GM12874 (cell line): ENCODE data around the gene BANP.

Source experiments
- TF ChIP-seq, protein P1 (sequence below): IDR thresholded peaks from 2 replicates; pipeline ENCODE4 v1.5.1; 2011; ENCODE audit warnings: low read depth, mild to moderate bottlenecking, control low read depth, low read length, moderate library complexity; ENCODE audit not compliant: insufficient read depth

Gene BANP

GRCh38 chr16:88120812-88121211 is 169.6 kb downstream of the BANP start:
- TF ChIP-seq, protein P1, sequence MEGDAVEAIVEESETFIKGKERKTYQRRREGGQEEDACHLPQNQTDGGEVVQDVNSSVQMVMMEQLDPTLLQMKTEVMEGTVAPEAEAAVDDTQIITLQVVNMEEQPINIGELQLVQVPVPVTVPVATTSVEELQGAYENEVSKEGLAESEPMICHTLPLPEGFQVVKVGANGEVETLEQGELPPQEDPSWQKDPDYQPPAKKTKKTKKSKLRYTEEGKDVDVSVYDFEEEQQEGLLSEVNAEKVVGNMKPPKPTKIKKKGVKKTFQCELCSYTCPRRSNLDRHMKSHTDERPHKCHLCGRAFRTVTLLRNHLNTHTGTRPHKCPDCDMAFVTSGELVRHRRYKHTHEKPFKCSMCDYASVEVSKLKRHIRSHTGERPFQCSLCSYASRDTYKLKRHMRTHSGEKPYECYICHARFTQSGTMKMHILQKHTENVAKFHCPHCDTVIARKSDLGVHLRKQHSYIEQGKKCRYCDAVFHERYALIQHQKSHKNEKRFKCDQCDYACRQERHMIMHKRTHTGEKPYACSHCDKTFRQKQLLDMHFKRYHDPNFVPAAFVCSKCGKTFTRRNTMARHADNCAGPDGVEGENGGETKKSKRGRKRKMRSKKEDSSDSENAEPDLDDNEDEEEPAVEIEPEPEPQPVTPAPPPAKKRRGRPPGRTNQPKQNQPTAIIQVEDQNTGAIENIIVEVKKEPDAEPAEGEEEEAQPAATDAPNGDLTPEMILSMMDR: no peak

DNA sequence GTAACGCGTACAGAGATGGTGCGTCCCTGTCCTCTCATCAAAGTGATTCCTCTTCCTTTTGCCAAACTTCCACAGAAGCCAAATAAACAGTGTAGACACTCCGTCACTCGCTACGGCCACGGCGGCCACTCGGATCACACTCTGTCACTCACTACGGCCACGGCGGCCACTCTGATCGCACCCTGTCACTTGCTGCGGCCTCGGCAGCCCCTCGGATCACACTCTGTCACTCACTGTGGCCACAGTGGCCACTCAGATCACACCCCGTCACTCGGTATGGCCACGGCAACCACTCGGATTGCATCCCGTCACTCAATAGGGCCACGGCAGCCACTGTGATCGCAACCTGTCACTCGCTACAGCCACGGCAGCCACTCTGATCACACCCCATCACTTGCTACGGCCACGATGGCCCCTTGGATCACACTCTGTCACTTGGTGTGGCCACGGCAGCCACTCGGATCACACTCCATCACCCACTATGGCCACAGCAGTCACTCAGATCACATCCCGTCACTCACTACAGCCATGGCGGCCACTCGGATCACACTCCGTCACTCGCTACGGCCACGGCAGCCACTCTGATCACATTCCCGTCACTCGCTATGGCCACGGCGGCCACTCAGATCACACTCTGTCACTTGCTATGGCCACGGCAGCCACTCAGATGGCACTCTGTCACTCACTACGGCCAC is 170.8 kb downstream of the BANP start:
- TF ChIP-seq, protein P1: no peak
